SK-N-MC (cell line): ENCODE results near the gene TAF11.
"Not testable (repeated sequence)": the region's sequence is repeated elsewhere in the genome, so short reads cannot be mapped to it uniquely, and the experiment has no call there.

ENCODE experiments used
- DNase-seq: peaks from one replicate; pipeline ENCODE4 v3.0.0-alpha.2; 2011; ENCODE audit warnings: low read depth, low spot score
- H3K27ac ChIP-seq: fragments of 200-600 bp; sonication (generic); 2 replicates; pipeline ENCODE4 v1.5.1; 2016; ENCODE audit warnings: mixed run types
- H3K36me3 ChIP-seq: fragments of 200-600 bp; sonication (generic); 2 replicates; pipeline ENCODE4 v1.6.1; 2017; ENCODE audit warnings: antibody characterized with exemption, low read length, mixed read lengths; ENCODE audit not compliant: insufficient read depth
- H3K4me3 ChIP-seq: fragments of 200-600 bp; sonication (generic); 2 replicates; pipeline ENCODE4 v1.5.1; 2016
- H3K9ac ChIP-seq: fragments of 200-600 bp; sonication (generic); 2 replicates; pipeline ENCODE4 v1.8.0; 2017; ENCODE audit warnings: mixed run types, mixed read lengths; ENCODE audit not compliant: insufficient read length
- H3K9me3 ChIP-seq: fragments of 200-600 bp; sonication (generic); 2 replicates; pipeline ENCODE4 v1.6.1; 2017; ENCODE audit warnings: low read depth, mild to moderate bottlenecking, antibody characterized with exemption, low read length, moderate library complexity, mixed read lengths
- EZH2 ChIP-seq: fragments of 200-600 bp; sonication (generic); IDR thresholded peaks from one replicate; pipeline ENCODE4 v1.6.1; 2017; ENCODE audit warnings: antibody characterized with exemption
- FOXP2 ChIP-seq: optimal IDR thresholded peaks from 2 replicates; pipeline ENCODE3; 2011; ENCODE audit warnings: mild to moderate bottlenecking, moderate library complexity; ENCODE audit not compliant: insufficient read depth; ENCODE audit errors: extremely low read length, control extremely low read depth
- POLR2AphosphoS5 ChIP-seq: IDR thresholded peaks from 2 replicates; pipeline ENCODE4 v1.6.1; 2012; ENCODE audit warnings: mild to moderate bottlenecking, low read depth, low read length, borderline replicate concordance

The TAF11 gene

DNA sequence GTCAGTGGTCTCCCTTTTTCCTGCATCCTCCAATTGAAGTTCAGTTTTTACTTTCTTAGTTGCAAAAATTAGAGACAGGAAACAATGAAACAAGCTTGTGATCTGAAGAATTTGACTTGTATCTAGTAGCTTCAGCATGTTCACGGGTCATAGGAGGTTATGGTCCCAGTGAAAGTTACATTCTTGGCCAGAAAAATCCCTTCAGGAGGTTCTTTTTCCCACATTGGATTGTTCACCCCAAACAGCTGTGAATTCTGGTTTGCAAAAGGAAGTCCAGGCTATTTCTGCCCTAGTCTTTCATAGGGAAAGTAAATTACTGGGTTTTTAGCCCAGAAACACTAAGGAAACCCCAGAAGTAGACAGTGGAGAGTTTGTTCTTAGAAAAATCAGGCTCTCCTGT, 9.3 kb upstream of the TAF11 start:
- H3K36me3 ChIP-seq: no peaks in the 10 kb centered on the region
- no peak overlapping the region for H3K9ac ChIP-seq
- no peak for DNase-seq
- H3K27ac ChIP-seq: no peak overlapping the region
- H3K4me3 ChIP-seq: no peak overlapping the region
- no peak for TF ChIP-seq FOXP2
- H3K9me3 ChIP-seq: no peaks in the 10 kb centered on the region

DNA sequence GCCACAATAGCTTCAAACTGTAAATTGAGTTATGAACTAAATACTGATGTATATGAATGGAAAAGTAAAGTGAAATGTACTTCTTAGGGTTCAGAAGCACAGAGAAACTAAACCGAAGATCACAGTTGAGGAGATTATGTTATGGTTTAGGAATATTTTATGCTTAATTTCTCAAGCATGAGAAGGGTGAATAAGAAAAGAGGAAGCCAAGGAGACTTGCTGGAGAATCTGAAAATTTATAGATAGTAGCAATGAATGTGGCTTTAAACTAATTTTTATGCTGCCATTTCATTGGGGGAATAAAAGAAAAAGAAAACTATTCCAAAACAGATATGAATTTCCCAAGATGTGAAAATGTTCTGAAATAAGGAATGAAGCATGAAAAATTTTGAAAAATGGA, 6.9 kb upstream of the TAF11 start:
- no peak for DNase-seq
- no peak overlapping the region for H3K27ac ChIP-seq
- H3K36me3 ChIP-seq: no peaks in the 10 kb centered on the region
- H3K9me3 ChIP-seq: no peaks in the 10 kb centered on the region
- TF ChIP-seq POLR2AphosphoS5 (no peak), EZH2 (no peak), FOXP2 (no peak)
- no peak overlapping the region for H3K4me3 ChIP-seq
- H3K9ac ChIP-seq: no peak overlapping the region

DNA sequence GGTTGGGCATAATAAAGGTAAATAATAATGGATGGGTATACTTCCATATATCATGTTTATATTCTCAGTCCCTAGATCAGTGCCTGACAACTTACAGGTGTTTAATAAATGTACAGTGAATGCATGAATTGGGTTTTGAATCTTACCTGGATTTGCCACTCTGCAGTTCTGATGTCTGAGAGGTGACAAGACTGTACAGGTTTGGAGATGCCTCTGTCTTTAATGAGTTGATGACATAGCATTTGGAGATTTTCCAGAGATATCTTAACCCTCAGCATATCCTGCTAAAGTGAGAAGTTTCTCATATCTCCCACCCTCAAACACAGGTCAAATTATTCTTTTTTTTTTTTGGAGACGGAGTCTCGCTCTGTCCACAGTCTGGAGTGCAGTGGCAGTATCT, 3.5 kb upstream of the TAF11 start:
- TF ChIP-seq FOXP2 (no peak), EZH2 (no peak), POLR2AphosphoS5 (no peak)
- no peak overlapping the region for H3K4me3 ChIP-seq
- H3K9ac ChIP-seq: no peak overlapping the region
- no peak overlapping the region for H3K27ac ChIP-seq
- DNase-seq: no peak
- no peaks in the 10 kb centered on the region for H3K9me3 ChIP-seq
- H3K36me3 ChIP-seq: no peaks in the 10 kb centered on the region

GRCh38 chr6:34890533-34890925, 2.7 kb upstream of the TAF11 start:
- no peaks in the 10 kb centered on the region for H3K36me3 ChIP-seq
- TF ChIP-seq FOXP2: no peak
- TF ChIP-seq EZH2: no peak
- TF ChIP-seq POLR2AphosphoS5: no peak
- DNase-seq: no peak
- H3K27ac ChIP-seq: no peak overlapping the region
- no peaks in the 10 kb centered on the region for H3K9me3 ChIP-seq
- peak overlapping the region; percentile 90 for H3K4me3 ChIP-seq
- peak overlapping the region; percentile 68 for H3K9ac ChIP-seq

DNA sequence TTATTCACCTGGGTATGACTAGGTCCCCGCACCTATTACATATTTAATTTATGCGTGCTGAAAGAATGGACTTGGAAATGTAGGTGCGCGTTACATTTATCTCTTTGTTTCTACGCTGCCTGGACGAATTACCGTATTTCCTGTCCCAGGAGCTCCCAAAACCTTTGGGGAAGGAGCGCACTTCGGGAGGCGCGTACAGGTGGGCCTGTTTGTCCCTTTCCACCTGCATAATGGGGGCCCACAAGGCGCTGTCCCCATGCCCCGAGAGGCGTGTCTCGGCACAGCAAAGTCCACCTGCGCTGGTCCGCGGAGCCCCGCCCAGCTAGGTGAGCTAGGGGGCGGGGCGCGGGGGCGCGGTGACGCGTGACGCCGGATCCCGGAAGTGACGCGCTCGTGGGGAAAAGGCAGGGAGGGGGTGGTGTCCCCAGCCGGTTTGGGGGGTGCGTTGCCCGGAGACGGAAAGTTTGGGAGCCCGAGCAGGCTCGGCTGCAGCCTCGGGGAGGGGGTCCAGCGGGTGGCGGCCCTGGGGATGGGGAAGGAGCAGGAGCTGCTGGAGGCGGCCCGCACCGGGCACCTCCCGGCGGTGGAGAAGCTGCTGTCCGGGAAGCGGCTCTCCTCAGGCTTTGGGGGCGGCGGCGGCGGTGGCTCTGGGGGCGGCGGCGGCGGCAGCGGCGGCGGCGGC, 1.2 kb upstream of the TAF11 start, which contains the start of gene ANKS1A:
Gene ANKS1A (plus strand): TSS at position 382 of the 682 bp plus-strand sequence. CDS start 148 bp downstream, at position 530.
- H3K36me3 ChIP-seq: peaks cover 5% of the 10 kb centered on the region; the same call in 1 of the 2 replicates
- peak within 1 kb of the TSS; percentile 90 for H3K9ac ChIP-seq
- H3K4me3 ChIP-seq: peak within 1 kb of the TSS; percentile 90
- TF ChIP-seq POLR2AphosphoS5 (peak; percentile 86), FOXP2 (no peak), EZH2 (no peak)
- no peaks in the 10 kb centered on the region for H3K9me3 ChIP-seq
- peak within 1 kb of the TSS; percentile 86 for H3K27ac ChIP-seq
- no peak for DNase-seq

- peak overlapping the region; percentile 90 for H3K9ac ChIP-seq
- no peaks in the 10 kb centered on the region for H3K9me3 ChIP-seq
- peak overlapping the region; percentile 90 for H3K4me3 ChIP-seq
- TF ChIP-seq POLR2AphosphoS5 (no peak), FOXP2 (no peak), EZH2 (no peak)
- H3K36me3 ChIP-seq: peaks cover 7% of the 10 kb centered on the region; the same call in 1 of the 2 replicates
- no peak for DNase-seq
- H3K27ac ChIP-seq: peak overlapping the region; percentile 86
Observed at GRCh38 chr6:34888514-34888856, 643 bp upstream of the TAF11 start.

DNA sequence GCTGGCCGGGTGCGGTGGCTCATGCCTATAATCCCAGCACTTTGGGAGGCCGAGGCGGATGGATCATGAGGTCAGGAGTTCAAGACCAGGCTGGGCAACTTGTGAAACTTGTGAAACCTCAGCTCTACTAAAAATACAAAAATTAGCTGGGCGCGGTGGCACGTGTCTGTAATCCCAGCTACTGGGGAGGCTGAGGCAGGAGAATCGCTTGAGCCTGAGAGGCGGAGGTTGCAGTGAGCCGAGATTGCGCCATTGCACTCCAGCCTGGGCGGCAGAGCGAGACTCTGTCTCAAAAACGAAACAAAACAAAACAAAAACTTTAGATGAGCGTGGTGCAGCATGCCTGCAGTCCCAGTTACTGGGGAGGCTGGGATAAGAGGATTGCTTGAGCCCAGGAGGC, 2.0 kb downstream of the TAF11 start:
- H3K4me3 ChIP-seq, H3K27ac ChIP-seq, DNase-seq, H3K9ac ChIP-seq, H3K36me3 ChIP-seq, H3K9me3 ChIP-seq: not testable (repeated sequence)

DNA sequence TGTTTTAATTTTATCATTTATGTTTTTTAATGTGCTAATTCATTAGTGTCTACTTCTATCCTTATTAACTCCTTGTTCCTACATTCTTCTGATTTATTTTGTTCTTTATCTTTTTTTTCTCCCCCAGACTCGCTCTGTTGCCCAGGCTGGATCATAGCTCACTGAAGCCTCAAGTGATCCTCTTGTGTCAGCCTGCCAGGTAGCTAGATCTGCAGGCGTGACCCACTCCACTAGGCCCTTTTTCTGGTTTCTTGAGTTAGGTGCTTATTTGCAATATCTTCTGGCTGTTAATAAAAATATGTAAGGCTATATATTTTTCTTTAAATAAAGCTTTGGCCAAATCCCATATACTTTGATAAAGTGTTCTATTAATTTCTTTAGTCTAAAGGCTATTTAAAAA, 2.8 kb downstream of the TAF11 start:
- DNase-seq: no peak
- TF ChIP-seq EZH2: no peak
- no peak for TF ChIP-seq POLR2AphosphoS5
- no peak for TF ChIP-seq FOXP2
- Histone ChIP-seq H3K36me3 (peaks cover 8% of the 10 kb centered on the region; the same call in 1 of the 2 replicates), H3K27ac (no peak overlapping the region), H3K9ac (no peak overlapping the region), H3K4me3 (no peak overlapping the region), H3K9me3 (no peaks in the 10 kb centered on the region)

DNA sequence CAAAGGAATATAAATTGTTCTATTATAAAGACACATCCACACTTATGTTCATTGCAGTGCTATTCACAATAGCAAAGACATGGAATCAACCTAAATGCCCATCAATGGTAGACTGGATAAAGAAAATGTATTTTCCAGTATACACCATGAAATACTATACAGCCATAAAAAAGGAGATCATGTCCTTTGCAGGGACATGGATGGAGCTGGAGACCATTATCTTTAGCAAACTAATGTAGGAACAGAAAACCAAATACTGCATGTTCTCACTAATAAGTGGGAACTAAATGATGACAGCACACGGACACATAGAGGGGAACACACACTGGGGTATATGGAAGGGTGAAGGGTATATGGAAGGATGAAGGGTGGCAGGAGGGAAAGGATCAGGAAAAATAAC, 3.8 kb downstream of the TAF11 start:
- not testable (repeated sequence) for H3K4me3 ChIP-seq, H3K27ac ChIP-seq, H3K9ac ChIP-seq, H3K9me3 ChIP-seq, DNase-seq
- peaks cover 13% of the 10 kb centered on the region; the same call in 1 of the 2 replicates for H3K36me3 ChIP-seq

- no peak for DNase-seq
- H3K36me3 ChIP-seq: peaks cover 33% of the 10 kb centered on the region
Observed at GRCh38 chr6:34877869-34878485, 9.9 kb downstream of the TAF11 start.

More at GRCh38 chr6:34877869-34878485, 9.9 kb downstream of the TAF11 start:
- TF ChIP-seq FOXP2: no peak
- no peak for TF ChIP-seq EZH2
- no peak for TF ChIP-seq POLR2AphosphoS5
- H3K9ac ChIP-seq: no peak overlapping the region
- no peak overlapping the region for H3K27ac ChIP-seq
- no peaks in the 10 kb centered on the region for H3K9me3 ChIP-seq
- no peak overlapping the region for H3K4me3 ChIP-seq
